Uterus (tissue), 4 donors: Measurements from ENCODE around the gene ATPAF1. TPM values are rescaled to one million over a fixed set of nuclear protein-coding genes. Genes with fewer than 3 reads are reported as not detected.

ENCODE experiments used
- DNase-seq, 2 donors: peaks; one replicate each; pipeline ENCODE4 v3.0.0-alpha.2; 2019 to 2020
- H3K27ac ChIP-seq, 2 donors: fragments of 200-600 bp; sonication (generic); 1 replicate in 1 of 2; 2 replicates in 1 of 2; pipeline ENCODE4 v1.5.1; 2016 to 2018
- H3K27me3 ChIP-seq, 2 donors: fragments of 200-600 bp; sonication (generic); one replicate each; pipeline ENCODE4 v1.5.1; 2018 to 2019; ENCODE audit warnings: control low read depth in 1 of 2
- H3K36me3 ChIP-seq, 2 donors: fragments of 200-600 bp; sonication (generic); one replicate each; pipeline ENCODE4 v1.5.1; 2019; ENCODE audit warnings: control low read depth in 1 of 2
- H3K4me1 ChIP-seq, 2 donors: fragments of 200-600 bp; sonication (generic); one replicate each; pipeline ENCODE4 v1.5.1; 2018 to 2019; ENCODE audit warnings: control low read depth in 1 of 2
- H3K4me3 ChIP-seq, 2 donors: fragments of 200-600 bp; sonication (generic); 1 replicate in 1 of 2; 2 replicates in 1 of 2; pipeline ENCODE4 v1.5.1; 2018 to 2019; ENCODE audit warnings: mild to moderate bottlenecking in 1 of 2
- H3K9me3 ChIP-seq, 2 donors: fragments of 200-600 bp; sonication (generic); one replicate each; pipeline ENCODE4 v1.5.1; 2019; ENCODE audit warnings: control low read depth in 1 of 2
- CTCF ChIP-seq, 4 experiments: fragments of 200-600 bp in 2 of 4; fragments of 450-650 bp in 2 of 4; sonication (generic) in 2 of 4; IDR thresholded peaks; one replicate each; pipeline ENCODE4 v1.5.1; 2016 to 2019; ENCODE audit warnings: antibody characterized with exemption in 4 of 4, mild to moderate bottlenecking in 2 of 4, moderate library complexity in 1 of 4
- POLR2A ChIP-seq, 2 donors: fragments of 450-650 bp; IDR thresholded peaks; one replicate each; pipeline ENCODE4 v1.6.1; 2016; ENCODE audit warnings: antibody characterized with exemption in 2 of 2, mild to moderate bottlenecking in 1 of 2, moderate library complexity in 1 of 2
- intact Hi-C: fragments of 100-400 bp; cut with DNase I; formaldehyde crosslinking; loops from one replicate; pipeline ENCODE4 v1.15.1; 2023; ENCODE audit warnings: low total_unique reads
- total RNA-seq, 4 donors: library from RNA; depleted of rRNA in 3 of 4; stranded (reverse); fragments of >200 nt in 3 of 4; gene quantifications; one replicate each; pipeline versions ENCODE4 v1.1.0 to v1.2.4, GENCODE V29; 2014 to 2023
- donor health status: DM: yes; HTN: yes; CAD: no.

Gene ATPAF1
- total RNA-seq, 4 donors from 2014 or later = 8.2 to 59.7 (median 40.8) TPM

DNA sequence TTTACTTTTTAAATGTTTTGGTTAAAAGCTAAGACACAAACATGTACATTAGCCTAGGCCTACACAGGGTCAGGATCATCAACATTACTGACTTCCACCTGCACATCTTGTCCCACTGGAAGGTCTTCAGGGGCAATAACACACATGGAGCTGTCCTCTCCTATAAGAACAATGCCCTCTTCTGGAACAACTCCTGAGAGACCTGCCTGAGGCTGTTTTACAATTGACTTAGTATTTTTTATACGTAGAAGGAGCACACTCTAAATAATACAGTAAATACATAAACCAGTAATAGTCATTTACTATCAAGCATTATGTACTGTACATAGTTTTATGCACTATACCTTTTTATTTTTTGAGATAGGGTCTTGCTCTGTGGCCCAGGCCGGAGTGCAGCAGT, 37.4 kb downstream of the ATPAF1 start:
- Histone ChIP-seq H3K36me3 (no peaks in the 10 kb centered on the region), H3K9me3 (no peaks in the 10 kb centered on the region), H3K4me1 (no peaks in the 10 kb centered on the region), H3K4me3 (no peak overlapping the region), H3K27me3 (no peaks in the 10 kb centered on the region), H3K27ac (no peak overlapping the region)
- TF ChIP-seq POLR2A (IDR thresholded peaks at IDR 0.05) (no peak), CTCF (IDR thresholded peaks at IDR 0.05) (no peak)
- intact Hi-C loops = no loop called here
- no peak for DNase-seq

DNA sequence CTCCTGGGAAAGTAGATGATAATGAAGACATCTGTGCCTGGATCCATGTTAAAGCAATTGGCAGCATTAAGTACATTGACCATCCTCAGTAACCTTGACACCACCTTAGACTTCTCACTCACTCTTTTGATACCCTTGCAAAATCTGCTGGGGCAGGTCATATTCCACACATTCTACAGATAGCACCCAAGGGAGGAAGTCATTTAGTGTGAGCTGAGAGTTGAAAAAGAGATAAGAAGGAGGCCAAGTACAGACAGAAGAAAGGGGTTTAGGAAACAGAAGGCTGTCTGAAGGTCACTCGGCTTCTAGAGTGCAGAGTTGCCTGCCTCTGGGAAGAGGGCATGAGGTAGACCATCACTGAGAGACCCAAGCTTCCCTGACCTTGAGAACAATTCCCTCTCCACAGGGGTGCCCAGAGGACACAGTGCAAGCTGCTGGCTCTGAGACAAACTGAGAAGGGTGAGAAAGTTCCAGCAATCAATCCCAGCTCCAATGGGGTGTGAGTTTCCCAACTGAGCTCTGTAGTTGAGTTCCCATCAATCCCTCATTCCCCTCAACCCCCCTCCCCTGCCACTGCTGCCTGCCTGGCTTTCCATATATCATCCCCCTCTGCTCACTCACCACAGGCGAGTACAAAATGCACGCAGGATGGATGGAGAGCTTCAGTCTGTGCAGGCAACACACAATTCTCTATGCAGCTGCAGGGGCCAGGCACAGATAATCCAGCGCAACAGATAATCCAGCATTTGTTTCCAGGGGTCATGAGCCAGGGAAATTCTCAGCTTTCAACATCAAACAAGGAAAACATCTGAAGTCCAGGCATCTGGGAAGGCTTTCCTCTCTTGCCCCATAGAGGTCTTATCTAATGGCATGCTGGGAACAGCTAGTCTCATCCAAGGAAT, 44.2 kb downstream of the ATPAF1 start:
- H3K4me3 ChIP-seq = no peak overlapping the region

GRCh38 chr1:46622344-46622743, 45.8 kb downstream of the ATPAF1 start:
- Histone ChIP-seq H3K9me3 (no peaks in the 10 kb centered on the region), H3K27me3 (no peaks in the 10 kb centered on the region), H3K36me3 (no peaks in the 10 kb centered on the region), H3K4me3 (no peak overlapping the region), H3K27ac (no peak overlapping the region), H3K4me1 (no peaks in the 10 kb centered on the region)
- intact Hi-C loops = no loop called here
- DNase-seq = no peak
- TF ChIP-seq CTCF (IDR thresholded peaks at IDR 0.05) (peak in 1 of 4 experiments; percentile 22), POLR2A (IDR thresholded peaks at IDR 0.05) (no peak)

More for the DNA sequence above, 44.2 kb downstream of the ATPAF1 start:
- TF ChIP-seq POLR2A (IDR thresholded peaks at IDR 0.05) = no peak
- TF ChIP-seq CTCF (IDR thresholded peaks at IDR 0.05) = no peak
- DNase-seq = no peak
- H3K4me1 ChIP-seq = no peaks in the 10 kb centered on the region
- no peak overlapping the region for H3K27ac ChIP-seq
- intact Hi-C loops = no loop called here
- no peaks in the 10 kb centered on the region for H3K27me3 ChIP-seq
- no peaks in the 10 kb centered on the region for H3K9me3 ChIP-seq
- no peaks in the 10 kb centered on the region for H3K36me3 ChIP-seq

DNA sequence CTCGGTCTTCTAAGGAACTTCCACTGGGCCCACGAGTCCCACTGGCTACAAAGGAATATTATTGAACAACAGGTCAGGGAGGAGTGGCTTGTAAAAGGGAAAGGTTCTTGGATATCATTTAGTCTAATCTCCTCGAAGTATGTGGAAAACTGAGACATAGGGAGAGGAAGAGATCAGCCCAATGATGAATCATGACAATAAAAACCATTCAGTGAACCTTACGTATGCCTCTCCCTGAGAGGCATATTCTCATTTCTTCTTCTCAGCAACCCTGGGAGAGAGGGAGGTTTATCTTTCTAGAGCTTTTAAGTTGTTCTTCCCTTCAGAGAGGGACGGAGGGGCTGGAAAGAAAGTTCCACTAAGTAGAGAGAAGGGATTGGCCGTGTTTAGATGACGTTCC, 46.2 kb downstream of the ATPAF1 start:
- no peaks in the 10 kb centered on the region for H3K36me3 ChIP-seq
- no peak overlapping the region for H3K4me3 ChIP-seq
- TF ChIP-seq POLR2A (IDR thresholded peaks at IDR 0.05) (no peak), CTCF (IDR thresholded peaks at IDR 0.05) (no peak)
- no peaks in the 10 kb centered on the region for H3K4me1 ChIP-seq
- no peak for DNase-seq
- intact Hi-C loops = no loop called here
- H3K27ac ChIP-seq = no peak overlapping the region
- H3K27me3 ChIP-seq = no peaks in the 10 kb centered on the region
- no peaks in the 10 kb centered on the region for H3K9me3 ChIP-seq

GRCh38 chr1:46619656-46620258, 48.4 kb downstream of the ATPAF1 start:
- Histone ChIP-seq H3K36me3 (no peaks in the 10 kb centered on the region), H3K4me3 (no peak overlapping the region), H3K27me3 (no peaks in the 10 kb centered on the region), H3K27ac (no peak overlapping the region), H3K9me3 (no peaks in the 10 kb centered on the region), H3K4me1 (peaks cover 0 to 6% of the 10 kb centered on the region in 2 donors)
- TF ChIP-seq POLR2A (IDR thresholded peaks at IDR 0.05) (no peak), CTCF (IDR thresholded peaks at IDR 0.05) (no peak)
- DNase-seq = no peak
- intact Hi-C loops = no loop called here
